Activated CD4-positive, alpha-beta T cell treated with anti-CD3 and anti-CD28 coated beads, Interleukin-10, Interleukin-2, amounts not matched to agents 100 ng/mL and 50 ng/mL, durations not matched to agents 16 hours and 8 hours (primary cell): ENCODE measurements around the gene SORBS2.
"Not testable (repeated sequence)": the region's sequence is repeated elsewhere in the genome, so short reads cannot be mapped to it uniquely, and the experiment has no call there.

Experiments
- DNase-seq: peaks from one replicate; pipeline ENCODE4 v3.0.0-alpha.2; 2020

The SORBS2 gene

DNA sequence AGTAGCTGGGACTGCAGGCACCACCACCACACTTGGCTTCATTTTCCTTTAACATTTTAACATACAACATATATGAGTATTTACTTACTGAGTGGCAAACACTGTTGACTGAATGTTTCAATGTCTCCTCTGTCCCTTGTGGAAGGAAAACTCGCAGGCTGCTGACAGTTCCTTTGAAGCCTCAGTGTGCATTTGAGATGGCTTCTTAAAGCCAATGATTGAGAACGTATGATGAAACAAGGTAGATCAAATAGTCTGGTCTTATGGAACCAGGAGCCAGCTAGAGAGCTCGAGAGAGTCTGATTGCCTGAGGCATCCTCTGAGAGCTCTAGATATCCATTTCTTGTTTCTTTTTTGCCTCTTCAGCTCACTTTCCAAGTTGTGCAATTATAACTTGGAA lies 233.7 kb downstream of the SORBS2 start:
- DNase-seq, result no peak

DNA sequence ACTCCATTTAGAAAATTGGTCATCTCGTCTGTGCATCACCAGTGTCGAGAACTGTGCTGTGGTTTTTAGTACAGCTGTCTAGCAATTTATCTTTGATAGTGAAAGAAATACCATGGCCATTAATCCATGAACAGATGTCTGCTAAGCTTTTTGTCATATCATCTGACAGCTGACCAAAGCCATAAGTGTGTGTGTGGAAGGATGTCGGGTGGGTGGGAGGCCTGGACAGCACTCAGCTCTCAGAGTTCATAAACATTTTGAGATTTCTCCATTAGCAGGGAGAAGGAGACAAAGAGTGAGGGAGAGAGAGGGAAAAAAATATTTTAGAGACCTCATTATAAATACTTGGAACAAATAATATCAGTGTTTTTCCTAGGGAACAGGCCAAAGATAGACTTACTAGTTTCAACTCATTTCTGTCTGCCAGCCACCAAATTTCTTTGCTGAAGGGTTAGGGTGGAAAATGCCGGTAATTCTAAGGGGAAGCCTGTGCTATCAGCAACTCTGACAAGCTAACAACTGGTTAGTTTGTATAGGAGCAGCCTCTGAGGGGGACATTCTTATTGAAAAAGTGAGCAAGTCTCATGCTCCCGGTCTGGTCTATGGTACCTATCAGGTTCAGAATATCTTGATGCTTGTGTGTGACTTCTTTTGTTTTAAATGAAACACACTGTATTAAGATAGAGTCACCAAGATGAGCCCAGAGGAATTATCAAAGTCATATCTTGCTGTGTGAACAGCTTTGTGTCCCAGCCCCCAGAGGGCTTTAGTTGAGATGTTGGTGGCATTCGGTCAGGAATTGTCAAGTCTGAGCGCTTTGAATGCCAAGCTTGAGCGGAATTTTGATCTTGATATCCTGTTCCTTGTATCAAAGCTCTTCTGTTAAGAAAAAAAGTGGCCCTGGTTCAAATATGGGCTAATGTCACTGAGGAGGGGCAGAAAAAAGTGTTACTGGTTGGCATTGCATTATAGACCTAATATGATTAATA lies 234.7 kb downstream of the SORBS2 start:
- no peak for DNase-seq

DNA sequence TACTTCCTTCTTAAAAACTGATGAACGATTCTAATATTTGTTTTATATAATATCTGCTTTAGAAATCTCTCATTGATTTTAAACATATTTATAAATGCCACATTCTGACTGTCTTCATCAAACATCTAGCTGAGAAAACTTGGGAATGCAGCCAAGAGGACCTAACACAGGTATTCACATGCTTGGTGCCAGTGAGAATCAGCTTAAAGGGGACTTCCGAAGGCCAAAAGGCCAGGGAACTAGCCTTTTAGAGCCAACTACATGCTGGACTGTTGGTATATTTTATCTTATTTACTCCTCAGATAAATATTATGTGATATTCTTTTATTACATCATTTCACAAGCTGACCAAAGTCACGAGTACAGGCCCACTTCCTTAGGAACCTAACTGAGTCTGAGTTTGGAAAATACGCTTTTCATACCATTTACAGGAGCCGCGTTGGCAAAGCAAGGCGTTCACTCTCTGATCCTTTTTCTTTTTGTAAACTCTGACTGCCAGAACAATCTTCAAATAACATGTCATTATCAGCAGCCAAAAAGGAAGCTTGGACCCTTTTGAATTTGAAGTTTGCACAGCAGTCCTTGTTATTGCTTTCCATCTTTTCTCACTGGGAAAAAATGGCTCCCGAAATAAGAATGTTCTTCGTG lies 235.6 kb downstream of the SORBS2 start:
- no peak for DNase-seq

DNA sequence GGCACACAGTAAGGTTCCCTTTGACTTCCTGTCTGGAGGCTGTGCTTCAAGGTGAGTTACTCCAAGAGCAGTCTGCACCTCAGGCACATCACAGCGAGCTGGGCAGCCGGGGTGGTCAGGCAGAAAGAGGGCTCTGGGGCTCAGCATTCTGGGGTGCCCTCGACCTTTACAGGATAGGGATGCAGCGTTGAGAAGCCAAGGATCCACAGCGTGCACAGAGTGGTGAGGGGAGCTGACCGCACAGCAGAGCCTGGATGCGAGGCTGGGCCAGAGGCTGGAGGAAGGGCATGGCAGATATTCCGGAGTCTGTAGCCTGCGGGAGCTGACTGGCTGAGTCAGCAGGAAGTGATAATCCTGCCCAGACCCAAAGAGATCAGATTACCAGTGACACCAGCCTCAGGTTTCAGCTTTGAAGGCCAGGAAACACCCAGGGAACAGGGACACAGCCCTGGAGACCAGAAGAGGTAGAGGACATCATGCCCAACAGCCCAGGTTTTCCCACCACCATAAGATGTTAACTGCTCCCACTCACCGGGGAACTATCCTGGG lies 238.3 kb downstream of the SORBS2 start:
- no peak for DNase-seq

DNA sequence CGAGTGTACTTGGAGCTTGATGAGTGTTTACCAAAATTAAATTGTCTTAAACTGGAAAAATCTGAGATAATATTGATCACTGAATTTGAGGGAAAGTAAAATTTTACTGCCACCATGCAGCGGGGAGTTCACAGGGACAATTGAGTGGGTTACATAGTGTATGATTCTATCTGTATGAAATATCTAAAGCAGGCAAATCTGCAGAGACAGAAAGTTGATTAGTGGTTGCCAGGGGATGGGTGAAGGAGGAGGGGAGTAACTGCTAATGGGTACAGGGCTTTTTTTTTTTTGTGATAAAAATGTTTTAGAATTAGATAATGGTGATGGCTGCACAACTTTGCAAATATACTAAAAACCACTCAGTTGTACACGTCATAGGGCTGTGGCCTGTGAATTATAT lies 241.3 kb downstream of the SORBS2 start:
- no peak for DNase-seq

DNA sequence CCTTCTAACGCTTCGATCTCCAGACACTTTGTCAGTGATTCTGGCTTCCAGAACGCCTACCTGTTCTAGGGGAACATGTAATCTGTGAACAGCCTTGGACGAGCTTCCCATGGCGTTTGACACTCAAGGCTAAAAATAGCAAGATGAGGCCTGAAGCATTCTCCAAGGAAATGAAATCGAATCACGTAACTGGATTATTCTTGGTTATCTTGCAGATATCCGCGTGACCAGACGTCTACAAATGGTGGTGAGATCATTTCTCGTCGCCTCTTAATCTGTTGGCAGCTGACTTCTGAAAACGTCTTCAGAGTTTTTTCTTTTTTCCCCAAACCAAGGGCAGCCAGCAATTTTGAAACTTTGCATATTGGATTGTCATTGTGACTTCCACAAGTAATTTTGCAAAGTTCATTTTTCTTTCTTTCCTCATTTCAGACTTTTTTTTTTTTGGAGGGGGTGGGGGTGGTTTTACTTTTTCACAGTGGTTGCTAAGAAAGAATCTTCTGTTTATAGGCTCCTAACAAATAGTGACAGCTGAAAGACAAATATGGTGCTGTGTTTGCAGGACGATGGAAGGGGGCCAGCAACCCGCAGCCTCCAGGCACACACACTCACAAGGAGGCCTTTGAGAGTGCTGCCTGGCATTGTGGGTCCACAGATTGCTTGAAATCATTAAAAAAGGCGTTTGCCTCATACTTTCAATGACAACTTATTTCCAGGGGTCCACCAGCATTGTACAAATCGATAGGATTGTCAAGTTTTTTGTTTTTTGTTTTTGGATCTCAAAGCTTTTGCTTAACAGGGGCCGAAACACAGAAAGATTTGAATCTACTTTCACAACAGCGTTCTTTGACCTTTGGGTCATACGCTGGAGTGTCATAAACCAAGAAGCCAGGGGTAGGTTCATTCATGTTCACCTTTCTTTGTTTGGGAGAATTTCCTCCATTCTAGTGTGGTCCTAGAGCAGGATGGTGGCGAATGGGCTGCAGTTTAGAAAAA lies 244.3 kb downstream of the SORBS2 start:
- no peak for DNase-seq

DNA sequence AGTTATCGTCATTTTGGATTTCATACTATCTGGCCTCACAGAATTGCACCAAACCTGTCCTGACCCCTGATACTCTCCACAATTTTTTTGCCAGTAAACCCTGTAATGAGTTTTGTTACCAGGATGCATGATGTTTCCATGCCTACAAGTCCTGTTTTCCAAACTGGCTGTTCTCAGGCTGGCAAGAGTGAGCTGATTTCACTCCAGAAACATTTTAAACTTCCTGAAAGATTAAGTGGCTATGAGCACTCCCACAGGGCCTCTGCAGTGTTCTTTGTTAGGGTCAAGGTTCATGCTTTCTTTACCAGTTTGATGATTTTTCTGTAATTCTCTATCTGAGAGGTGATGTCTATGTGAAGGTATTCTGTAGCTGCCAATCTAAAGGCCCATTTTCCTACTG lies 245.0 kb downstream of the SORBS2 start:
- no peak for DNase-seq

DNA sequence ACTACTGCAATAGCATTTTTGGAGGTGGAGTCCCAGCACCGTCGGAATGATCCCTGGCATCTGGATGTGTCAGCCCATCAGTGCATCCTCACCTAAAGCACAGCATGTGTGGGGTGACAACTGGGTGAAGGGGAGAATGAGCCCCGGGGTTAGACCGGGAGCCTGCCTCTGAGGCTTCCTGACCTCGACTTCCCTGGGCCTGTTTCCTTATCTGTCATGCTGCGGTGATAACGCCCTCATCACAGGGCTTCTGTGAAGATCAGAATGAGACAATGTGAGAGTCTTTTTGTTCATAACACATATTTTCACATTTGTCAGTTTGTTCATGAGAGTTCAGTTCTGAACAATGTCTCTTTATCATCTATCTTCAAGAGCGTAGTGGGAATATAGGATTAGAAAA lies 245.6 kb downstream of the SORBS2 start:
- DNase-seq, result peak; percentile 71

DNA sequence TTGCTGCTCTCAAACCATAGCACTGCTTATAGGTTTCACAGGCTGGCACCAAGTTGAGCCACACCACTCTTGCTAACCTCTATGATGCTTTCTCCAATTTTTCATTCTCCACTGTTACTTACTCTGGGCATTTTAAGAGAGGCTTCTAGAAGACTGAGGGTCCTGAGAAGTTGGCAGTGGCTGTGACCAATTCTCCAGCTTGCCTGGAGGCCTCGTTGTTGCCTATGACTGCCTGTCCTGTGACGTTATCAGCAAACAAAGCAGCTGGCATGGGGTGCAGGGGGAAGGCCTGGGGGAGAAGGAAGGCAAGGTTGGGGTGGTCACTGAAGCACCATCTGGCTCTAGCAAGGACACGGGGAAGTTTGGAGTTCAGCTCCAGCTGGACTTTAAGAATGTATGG lies 246.3 kb downstream of the SORBS2 start:
- no peak for DNase-seq

DNA sequence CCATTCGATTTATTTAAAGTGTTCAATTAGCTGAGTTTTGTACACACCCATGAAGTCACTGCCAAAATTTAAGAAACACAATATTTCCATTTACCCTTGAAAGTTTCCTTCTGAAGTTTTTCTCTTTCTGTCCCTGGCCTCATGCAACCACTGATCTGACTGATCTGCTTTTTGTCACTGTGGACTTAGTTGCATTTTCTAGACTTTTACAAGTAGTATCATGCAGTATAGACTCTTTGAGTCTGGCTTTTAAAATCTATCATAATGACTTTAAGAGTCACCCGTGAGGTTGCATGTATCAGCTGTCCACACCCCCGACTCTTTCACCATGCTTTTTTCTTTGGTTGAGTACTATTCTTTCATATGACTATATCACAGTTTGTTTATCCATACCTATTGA lies 247.6 kb downstream of the SORBS2 start:
- DNase-seq, result no peak

DNA sequence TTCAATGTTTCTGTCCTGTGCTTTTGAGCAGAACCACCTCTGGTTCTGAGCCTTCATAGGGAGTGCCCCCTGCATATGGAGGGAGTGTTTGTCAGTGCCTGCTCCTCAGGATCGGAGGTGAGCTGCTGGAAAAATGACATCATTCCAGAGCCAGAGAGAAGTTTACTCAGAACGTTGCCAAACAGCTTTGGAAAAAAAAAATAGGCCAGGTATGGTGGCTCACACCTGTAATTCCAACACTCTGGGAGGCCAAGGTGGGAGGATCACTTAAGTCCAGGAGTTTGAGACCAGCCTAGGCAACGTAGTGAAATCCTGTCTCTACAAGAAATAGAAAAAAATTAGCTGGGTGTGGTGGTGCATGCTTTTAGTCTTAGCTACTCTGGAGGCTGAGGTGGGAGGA lies 249.5 kb downstream of the SORBS2 start:
- no peak for DNase-seq

DNA sequence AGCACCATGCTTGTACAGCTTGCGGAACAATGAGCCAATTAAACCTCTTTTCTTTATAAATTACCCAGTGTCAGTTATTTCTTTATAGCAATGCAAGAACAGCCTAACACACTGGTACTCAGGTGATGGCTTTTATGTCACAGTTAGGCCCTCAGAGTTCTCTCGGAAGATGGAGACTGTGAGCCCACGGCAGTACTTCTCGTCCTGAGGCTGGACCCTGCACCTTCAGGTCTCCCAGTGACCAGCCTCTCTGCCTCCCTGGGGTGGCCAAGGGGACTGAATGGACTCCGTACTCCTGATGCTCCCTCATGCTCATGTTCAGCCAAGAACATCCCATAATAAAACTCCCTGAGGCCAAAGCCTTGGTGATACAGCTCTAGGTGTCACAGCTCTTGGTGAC lies 251.7 kb downstream of the SORBS2 start:
- no peak for DNase-seq

DNA sequence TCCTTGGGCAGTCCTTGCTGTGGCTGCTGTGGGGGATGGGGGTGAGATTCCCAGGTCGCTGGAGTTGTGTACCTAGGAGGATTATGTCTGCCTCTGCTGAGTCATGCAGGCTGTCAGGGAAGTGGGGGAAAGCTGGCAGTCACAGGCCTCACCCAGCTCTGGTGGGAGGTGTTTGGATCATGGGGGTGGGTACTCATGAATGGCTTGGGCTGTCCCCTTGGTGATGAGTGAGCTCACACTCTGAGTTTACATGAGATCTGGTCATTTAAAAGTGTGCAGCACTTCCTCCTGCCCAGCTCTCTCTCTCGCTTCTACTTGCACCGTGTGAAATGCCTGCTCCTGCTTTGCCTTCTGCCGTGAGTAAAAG lies 252.1 kb downstream of the SORBS2 start:
- no peak for DNase-seq

DNA sequence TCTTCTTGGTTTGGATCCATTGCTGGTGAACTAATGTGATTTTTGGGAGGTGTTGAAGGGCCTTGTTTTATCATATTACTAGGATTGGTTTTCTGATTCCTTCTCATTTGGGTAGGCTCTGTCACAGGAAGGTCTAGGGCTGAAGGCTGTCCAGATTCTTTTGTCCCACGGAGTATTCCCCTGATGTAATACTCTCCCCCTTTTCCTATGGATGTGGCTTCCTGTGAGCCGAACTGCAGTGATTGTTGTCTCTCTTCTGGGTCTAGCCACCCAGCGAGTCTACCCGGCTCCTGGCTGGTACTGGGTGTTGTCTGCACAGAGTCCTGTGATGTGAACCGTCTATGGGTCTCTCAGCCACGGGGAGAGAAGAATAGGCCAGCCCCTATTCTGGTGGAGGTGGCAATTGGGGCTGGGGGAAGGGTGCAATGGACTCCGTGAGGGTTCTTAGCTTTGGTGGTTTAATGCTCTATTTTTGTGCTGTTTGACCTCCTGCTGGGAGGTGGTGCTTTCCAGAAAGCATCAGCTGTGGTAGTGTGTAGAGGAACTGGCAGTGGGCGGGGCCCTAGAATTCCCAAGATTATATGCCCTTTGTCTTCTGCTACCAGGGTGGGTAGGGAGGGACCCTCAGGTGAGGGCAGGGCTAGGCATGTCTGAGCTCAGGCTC lies 252.6 kb downstream of the SORBS2 start:
- DNase-seq, result not testable (repeated sequence)

DNA sequence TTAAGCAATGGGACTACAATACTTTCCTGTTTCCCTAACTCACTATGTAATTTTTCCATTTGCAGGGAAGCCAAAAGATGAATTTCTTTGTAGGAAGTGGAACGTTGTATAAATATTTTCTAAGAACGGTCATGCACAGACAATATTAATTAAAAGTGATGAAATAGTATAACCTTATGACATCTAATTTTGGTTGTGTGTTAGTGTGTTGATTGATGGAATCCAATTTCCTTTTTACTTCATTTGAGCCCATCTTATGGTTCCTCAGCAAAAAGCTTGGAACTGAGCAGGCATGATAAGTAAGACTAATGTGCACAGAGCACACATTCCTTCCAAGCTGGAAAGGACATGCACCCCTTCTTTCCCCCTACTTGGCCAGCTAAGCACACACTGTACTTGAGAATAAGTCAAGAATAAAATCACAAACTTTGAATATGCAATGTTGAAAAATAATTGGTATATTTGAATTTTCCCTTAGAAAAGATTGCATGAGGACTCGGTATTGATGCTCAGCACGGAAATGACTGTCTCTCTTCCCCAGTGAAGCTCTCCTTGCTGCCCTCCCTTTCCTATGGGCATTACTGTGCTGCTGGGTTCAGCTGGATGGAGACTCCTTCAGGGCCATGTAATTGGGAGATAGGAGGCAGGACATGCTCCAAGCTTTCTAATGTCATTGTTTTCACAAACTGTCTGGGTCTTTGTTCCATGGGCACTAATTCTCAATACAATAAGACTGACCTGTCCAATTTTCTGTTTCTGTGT lies 257.4 kb downstream of the SORBS2 start:
- DNase-seq, result no peak

DNA sequence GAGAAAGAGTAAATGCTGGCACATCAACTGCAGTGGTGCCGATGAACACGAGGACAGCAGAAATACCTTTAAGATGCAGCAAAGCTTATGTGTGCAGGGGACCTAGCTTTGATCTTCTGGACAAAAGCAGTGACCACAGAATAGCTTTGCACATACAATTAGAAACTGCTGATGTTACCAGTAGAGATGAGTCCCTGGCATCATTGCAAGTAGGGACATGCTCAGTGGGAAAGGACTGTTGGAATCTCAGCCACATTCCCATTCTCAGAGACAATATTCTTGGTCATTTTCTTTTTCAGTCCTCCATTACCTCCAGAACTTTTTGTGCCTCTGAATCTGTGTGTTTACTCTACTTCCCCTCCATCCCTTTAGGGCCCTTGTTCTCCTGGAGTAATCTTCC lies 259.7 kb downstream of the SORBS2 start:
- DNase-seq, result no peak

DNA sequence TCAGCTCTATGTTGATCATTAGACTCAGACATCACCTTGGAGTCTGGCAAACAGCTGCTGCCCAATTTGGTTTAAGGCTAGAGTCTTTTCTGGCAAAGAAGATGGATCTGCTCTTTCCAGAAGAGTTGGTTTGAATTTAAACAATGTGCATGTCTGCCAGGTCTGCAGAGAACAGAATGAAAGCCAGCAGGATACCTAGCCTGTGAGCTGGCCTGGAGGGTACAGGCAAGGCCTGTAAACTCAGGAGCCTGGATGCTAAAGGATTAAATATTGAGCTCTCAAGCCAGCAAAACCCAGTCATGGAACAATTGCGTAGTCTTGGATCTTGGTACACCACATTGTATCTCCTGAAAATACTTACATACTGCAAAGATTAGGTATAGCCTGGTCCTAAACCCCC lies 261.1 kb downstream of the SORBS2 start:
- no peak for DNase-seq

DNA sequence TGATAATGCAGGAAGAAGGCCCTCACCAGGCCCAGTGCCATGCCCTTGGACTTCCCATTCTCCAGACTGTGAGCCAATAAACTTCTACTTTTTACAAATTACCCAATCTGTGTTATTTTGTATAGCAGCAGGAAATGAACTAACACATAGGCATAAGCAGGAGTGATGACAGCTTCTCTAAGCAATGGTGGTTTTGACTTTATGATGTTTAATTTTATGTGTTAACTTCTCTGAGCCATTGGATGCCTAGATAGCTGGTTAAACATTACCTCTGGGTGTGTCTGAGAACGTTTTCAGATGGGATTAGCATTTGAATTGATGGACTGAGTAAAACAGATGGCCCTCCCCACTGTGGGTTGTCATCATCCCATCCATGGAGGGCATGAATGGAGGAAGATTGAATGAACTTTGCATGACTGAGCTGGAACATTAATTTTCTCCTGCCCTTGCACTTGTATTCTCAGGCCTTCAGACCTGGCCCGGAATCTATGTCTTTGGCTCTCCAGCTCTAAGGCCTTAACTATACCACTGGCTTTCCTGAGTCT lies 262.8 kb downstream of the SORBS2 start:
- DNase-seq, result no peak

DNA sequence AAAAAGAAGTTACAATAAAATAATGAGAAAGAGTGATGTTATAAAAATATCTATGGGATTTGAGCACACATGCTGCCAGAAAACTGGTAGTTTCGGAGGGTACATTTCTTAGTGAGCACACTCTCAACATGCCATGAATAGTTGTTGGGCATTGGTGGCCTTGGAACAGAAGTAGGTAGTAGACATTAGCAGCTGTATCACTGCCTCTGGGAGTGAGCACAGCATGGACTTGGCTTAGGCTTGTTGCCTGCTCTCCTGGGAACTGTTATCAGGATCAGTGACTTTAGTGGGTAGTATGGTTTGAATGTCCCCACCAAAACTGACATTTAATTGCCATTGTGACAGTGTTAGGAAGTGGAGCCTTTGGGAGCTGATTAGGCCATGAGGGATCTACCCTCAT lies 263.4 kb downstream of the SORBS2 start:
- no peak for DNase-seq

DNA sequence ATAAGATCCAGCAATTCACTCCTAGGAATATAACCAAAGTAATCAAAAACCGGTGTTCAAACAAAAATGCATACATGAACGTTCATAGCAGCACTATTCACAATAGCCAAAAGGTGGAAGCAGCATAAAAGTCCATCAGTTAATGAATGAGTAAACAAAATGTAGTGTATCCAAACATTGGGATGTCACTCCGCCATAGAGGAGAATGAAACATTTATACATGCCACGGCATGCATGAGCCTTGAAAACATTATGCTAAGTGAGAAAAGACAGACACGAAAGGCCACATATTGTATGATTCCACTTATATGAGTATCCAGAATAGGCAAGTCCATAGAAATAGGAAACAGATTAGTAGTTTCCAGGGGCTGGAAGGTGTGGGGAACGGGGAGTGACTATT lies 265.7 kb downstream of the SORBS2 start:
- no peak for DNase-seq

DNA sequence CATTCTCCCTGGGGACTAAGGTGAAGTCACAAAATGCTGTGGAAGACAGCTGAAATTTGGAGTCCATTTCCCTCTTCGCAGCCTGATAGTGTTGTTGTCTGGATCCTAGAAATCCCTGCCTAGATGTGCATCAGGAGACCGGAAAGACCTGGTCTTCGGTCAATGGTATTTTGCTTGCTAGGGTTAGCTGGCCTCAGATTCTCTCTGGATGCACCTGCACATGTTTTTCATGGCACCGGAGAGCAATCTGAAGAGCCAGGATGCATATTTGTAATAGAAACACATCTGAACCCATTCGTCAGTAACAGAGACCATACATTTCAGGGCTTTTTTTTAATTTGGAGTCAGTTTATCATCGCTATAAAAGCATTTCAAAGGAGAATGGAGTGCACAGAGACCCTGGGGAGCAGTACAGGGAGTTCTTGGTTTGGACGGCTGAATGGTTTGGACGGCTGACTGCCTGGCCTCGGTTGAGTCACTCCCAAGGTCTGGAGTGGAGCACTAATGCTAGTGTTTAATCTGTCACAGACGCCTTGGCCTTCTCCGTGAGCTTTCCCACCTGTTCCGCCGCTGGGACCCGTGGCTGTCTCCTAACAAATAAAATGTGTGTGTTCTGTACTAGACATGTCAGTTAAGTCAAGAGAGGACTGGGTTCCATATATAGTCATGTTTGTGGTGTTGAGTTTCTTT lies 269.2 kb downstream of the SORBS2 start:
- no peak for DNase-seq
